Spleen (tissue), 7 donors: Measurements from ENCODE around the gene NCOA7.

ENCODE experiments used
- POLR2A ChIP-seq, 3 donors: fragments of 450-650 bp; IDR thresholded peaks; one replicate each; pipeline ENCODE4 v1.5.1; 2017; ENCODE audit warnings: antibody characterized with exemption in 3 of 3, mild to moderate bottlenecking in 1 of 3
- POLR2AphosphoS5 ChIP-seq, 3 donors: sonication (generic); formaldehyde crosslinking; IDR thresholded peaks; one replicate each; pipeline ENCODE4 v1.5.1; 2017; ENCODE audit warnings: antibody characterized with exemption in 3 of 3
- TF ChIP-seq, protein P1 (sequence below), 11 experiments: fragments of 200-600 bp in 7 of 11; fragments of 450-650 bp in 4 of 11; sonication (generic) in 4 of 11; IDR thresholded peaks in 8 of 11; conservative IDR thresholded peaks in 3 of 11; 1 replicate in 7 of 11; 2 replicates in 4 of 11; pipeline versions ENCODE4 v1.4.0 to v1.8.0; 2016 to 2021; ENCODE audit warnings: antibody characterized with exemption in 11 of 11, inconsistent platforms in 4 of 11, mild to moderate bottlenecking in 1 of 11
- donor health status: DM: no; HTN: no; CAD: no; lungs with moderate emphysema.
- donor health status: DM: no; HTN: no; CAD: no.
- donor health status: DM: no; HTN: no; CAD: no.

GRCh38 chr6:125906158-125906998 lies 115.6 kb downstream of the NCOA7 start:
- TF ChIP-seq, protein P1, sequence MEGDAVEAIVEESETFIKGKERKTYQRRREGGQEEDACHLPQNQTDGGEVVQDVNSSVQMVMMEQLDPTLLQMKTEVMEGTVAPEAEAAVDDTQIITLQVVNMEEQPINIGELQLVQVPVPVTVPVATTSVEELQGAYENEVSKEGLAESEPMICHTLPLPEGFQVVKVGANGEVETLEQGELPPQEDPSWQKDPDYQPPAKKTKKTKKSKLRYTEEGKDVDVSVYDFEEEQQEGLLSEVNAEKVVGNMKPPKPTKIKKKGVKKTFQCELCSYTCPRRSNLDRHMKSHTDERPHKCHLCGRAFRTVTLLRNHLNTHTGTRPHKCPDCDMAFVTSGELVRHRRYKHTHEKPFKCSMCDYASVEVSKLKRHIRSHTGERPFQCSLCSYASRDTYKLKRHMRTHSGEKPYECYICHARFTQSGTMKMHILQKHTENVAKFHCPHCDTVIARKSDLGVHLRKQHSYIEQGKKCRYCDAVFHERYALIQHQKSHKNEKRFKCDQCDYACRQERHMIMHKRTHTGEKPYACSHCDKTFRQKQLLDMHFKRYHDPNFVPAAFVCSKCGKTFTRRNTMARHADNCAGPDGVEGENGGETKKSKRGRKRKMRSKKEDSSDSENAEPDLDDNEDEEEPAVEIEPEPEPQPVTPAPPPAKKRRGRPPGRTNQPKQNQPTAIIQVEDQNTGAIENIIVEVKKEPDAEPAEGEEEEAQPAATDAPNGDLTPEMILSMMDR (IDR thresholded peaks at IDR 0.05 in 8 of 11, conservative IDR thresholded peaks at IDR 0.05 in 3 of 11): peak; percentile 32 to 81 (median 60)
- TF ChIP-seq POLR2A (IDR thresholded peaks at IDR 0.05): no peak
- TF ChIP-seq POLR2AphosphoS5 (IDR thresholded peaks at IDR 0.05): peak in 1 of 3 donors; percentile 16
